ENCODE data around the gene NAPA. TPM values are rescaled to one million over a fixed set of nuclear protein-coding genes. Genes with fewer than 3 reads are reported as not detected.

Gene NAPA
- polyA plus RNA-seq, 4 donors: 76.4 to 119 (median 107) TPM

DNA sequence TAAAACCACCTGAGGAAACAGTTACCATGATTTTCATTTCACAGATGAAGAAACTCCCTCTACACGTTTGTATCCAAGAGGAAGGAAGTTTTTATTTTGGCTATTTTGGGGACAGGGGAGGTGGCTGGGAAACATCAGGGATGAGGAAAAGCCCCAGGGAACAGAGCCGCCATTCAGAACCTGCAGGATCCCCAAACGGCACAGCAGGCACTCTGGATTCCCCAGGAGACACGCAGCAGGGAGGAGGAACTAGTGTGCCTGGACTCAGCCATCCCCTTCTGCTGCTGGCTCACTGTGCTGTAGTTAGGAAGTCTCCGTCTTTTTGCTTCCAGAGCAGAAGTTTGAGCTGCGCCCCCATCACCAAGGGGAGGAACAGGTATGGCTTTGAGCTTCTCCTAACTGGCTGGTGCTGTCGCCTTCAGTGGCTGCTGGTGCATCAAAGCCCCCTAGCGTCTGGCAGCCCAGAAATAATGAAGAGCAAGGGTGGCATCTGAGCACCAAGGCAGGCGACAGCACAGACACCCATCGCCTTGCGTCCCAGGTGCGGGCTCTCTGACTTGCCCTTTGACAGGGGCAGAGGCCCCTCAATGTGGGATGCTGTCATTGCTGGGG lies 4.2 kb downstream of the NAPA start:
- no peak overlapping the region for H3K4me3 ChIP-seq (ENCODE audit: low read depth in 1 of 3, low read length in 3 of 3)
- peak overlapping the region in 1 of 3 donors; percentile 96 for H3K27ac ChIP-seq (ENCODE audit: low read depth in 1 of 3, low read length in 2 of 3)
- H3K4me1 ChIP-seq (ENCODE audit: control insufficient read depth in 3 of 3, insufficient read depth in 2 of 3, low read depth in 1 of 3, low read length in 2 of 3): peaks cover 2 to 57% (median 10%) of the 10 kb centered on the region in 3 donors

DNA sequence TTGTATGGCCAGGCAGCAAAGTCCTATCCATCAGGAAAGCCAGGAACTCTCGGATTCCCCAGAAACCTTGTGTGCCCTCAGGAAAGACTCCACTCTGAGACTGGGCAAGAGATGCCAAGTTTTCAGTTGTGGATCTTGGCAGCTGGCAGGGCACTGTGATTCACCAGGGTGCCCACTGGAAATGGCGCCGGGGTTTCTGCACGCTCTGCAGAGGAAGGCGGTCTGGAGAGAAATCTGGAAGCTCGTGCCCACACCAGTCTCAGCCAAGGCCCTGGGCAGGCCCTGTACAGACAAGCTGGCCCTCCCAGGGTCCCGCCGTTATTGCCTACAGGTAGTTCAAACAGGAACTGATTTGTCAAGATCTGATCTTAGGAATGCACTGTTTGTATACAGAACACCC lies 4.9 kb downstream of the NAPA start:
- H3K27ac ChIP-seq (ENCODE audit: low read depth in 1 of 3, low read length in 2 of 3): no peak overlapping the region
- no peak for FAIRE-seq
- H3K4me3 ChIP-seq (ENCODE audit: low read depth in 1 of 3, low read length in 3 of 3): no peak overlapping the region
- H3K36me3 ChIP-seq (ENCODE audit: control insufficient read depth in 3 of 3, insufficient read depth in 2 of 3, low read depth in 1 of 3, low read length in 3 of 3): peaks cover 0 to 59% (median 2%) of the 10 kb centered on the region in 3 donors
- peaks cover 2 to 57% (median 10%) of the 10 kb centered on the region in 3 donors for H3K4me1 ChIP-seq (ENCODE audit: control insufficient read depth in 3 of 3, insufficient read depth in 2 of 3, low read depth in 1 of 3, low read length in 2 of 3)
- DNase-seq: no peak
- H3K27me3 ChIP-seq (ENCODE audit: control insufficient read depth in 3 of 3, insufficient read depth in 3 of 3, low read length in 3 of 3): no peaks in the 10 kb centered on the region
- H3K9me3 ChIP-seq (ENCODE audit: control insufficient read depth in 2 of 2, insufficient read depth in 1 of 2, low read depth in 1 of 2, low read length in 1 of 2): no peaks in the 10 kb centered on the region
- WGBS, 3 donors: 75 to 86% (median 85%) methylated on average over 8 of the region's 8 CpGs

More for the DNA sequence above, 4.2 kb downstream of the NAPA start:
- DNase-seq (no peak), FAIRE-seq (no peak)
- WGBS, 3 donors: 79 to 82% (median 81%) methylated on average over 12 of the region's 12 CpGs
- no peaks in the 10 kb centered on the region for H3K9me3 ChIP-seq (ENCODE audit: control insufficient read depth in 2 of 2, insufficient read depth in 1 of 2, low read depth in 1 of 2, low read length in 1 of 2)
- H3K36me3 ChIP-seq (ENCODE audit: control insufficient read depth in 3 of 3, insufficient read depth in 2 of 3, low read depth in 1 of 3, low read length in 3 of 3): peaks cover 0 to 53% (median 2%) of the 10 kb centered on the region in 3 donors
- H3K27me3 ChIP-seq (ENCODE audit: control insufficient read depth in 3 of 3, insufficient read depth in 3 of 3, low read length in 3 of 3): no peaks in the 10 kb centered on the region

DNA sequence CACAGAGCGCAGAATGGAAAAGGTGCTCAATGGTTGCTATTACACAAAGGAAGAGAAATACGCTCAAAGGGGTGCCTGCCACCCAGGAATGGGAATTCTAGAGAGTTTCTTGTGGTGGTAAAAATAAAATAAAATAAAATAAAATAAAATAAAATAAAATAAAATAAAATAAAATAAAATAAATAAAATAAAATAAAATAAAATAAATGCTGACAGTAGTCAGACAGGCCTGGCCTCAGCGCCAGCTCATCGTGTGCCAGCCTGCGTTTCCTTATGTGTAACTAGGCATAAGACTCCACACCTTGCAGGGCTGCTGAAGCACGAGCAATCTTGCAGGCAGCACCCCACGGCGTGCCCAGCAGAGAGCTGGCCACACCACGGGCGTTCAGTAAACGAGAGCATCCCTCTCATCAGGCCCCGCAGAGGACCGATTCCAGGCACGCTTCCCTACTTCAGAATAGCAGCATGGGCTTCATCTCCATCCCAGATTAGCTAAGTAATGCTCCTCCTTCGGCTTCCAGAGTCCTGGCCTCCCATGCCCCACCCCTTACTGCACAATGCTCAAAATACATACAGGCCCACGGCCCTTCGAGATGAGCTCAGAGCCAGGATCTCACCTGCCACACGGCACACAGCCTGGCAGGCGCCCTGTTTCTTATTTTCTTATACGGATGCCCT lies 5.6 kb downstream of the NAPA start:
- Histone ChIP-seq H3K4me1 (ENCODE audit: control insufficient read depth in 3 of 3, insufficient read depth in 2 of 3, low read depth in 1 of 3, low read length in 2 of 3) (peaks cover 2 to 57% (median 10%) of the 10 kb centered on the region in 3 donors), H3K27ac (ENCODE audit: low read depth in 1 of 3, low read length in 2 of 3) (no peak overlapping the region)
- no peak for FAIRE-seq

DNA sequence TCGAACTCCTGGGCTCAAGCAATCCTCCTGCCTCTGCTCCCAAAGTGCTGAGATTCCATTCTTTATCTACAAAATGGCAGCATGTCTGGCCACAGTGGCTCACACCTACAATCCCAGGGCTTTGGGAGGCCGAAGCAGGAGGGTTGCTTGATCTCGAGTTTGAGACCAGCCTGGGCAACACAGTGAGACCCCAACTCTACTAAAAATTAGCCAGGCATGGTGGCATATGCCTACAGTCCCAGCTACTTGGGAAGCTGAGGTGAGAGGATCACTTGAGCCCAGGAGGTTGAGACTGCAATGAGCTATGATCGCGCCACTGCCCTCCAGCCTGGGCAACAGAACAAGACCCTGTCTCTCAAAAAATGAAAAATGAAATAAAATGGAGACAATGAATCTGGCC lies 6.1 kb downstream of the NAPA start:
- no peak for DNase-seq
- peaks cover 2 to 63% (median 3%) of the 10 kb centered on the region in 3 donors for H3K36me3 ChIP-seq (ENCODE audit: control insufficient read depth in 3 of 3, insufficient read depth in 2 of 3, low read depth in 1 of 3, low read length in 3 of 3)
- peaks cover 2 to 57% (median 10%) of the 10 kb centered on the region in 3 donors for H3K4me1 ChIP-seq (ENCODE audit: control insufficient read depth in 3 of 3, insufficient read depth in 2 of 3, low read depth in 1 of 3, low read length in 2 of 3)
- H3K4me3 ChIP-seq (ENCODE audit: low read depth in 1 of 3, low read length in 3 of 3): no peak overlapping the region
- WGBS, 3 donors: 90 to 96% (median 93%) methylated on average over 5 of the region's 5 CpGs
- H3K27me3 ChIP-seq (ENCODE audit: control insufficient read depth in 3 of 3, insufficient read depth in 3 of 3, low read length in 3 of 3): no peaks in the 10 kb centered on the region
- no peak overlapping the region for H3K27ac ChIP-seq (ENCODE audit: low read depth in 1 of 3, low read length in 2 of 3)
- no peak for FAIRE-seq
- no peaks in the 10 kb centered on the region for H3K9me3 ChIP-seq (ENCODE audit: control insufficient read depth in 2 of 2, insufficient read depth in 1 of 2, low read depth in 1 of 2, low read length in 1 of 2)

More for the DNA sequence above, 5.6 kb downstream of the NAPA start:
- 86 to 91% (median 89%) methylated on average over 20 of the region's 20 CpGs for WGBS, 3 donors
- no peak for DNase-seq
- Histone ChIP-seq H3K9me3 (ENCODE audit: control insufficient read depth in 2 of 2, insufficient read depth in 1 of 2, low read depth in 1 of 2, low read length in 1 of 2) (no peaks in the 10 kb centered on the region), H3K27me3 (ENCODE audit: control insufficient read depth in 3 of 3, insufficient read depth in 3 of 3, low read length in 3 of 3) (no peaks in the 10 kb centered on the region), H3K4me3 (ENCODE audit: low read depth in 1 of 3, low read length in 3 of 3) (no peak overlapping the region), H3K36me3 (ENCODE audit: control insufficient read depth in 3 of 3, insufficient read depth in 2 of 3, low read depth in 1 of 3, low read length in 3 of 3) (peaks cover 0 to 59% (median 2%) of the 10 kb centered on the region in 3 donors)

DNA sequence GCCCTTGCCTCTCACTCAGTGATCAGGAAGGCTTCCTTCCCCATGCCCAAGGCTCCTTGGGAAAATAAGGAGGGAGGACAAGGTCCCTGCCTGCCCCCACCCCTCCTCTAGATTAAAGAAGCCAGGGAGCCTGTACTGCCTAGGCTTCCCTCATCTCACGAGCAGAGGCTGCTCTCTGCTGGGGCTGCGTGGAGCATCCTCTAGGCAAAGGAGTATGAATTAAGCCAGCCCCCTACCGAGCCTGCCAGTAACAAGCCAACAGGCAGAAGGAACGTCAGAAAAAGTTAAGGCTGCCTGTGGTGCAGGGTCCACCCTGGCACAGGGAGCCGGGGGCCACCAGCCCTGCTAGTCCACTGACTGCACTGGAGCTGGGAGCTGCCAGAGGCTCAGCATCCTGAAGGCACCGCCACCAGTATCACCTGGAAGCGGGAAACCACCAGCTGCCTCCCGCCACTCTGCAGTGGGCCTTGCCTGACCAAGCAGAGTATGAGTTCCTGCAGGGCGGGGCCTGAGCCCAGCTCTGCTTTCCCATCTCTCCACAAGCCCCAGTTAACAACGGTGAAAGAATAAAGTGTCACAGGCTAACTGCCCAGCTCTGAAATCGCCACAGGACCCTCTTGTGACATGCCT lies 6.8 kb downstream of the NAPA start:
- WGBS, 3 donors: 76 to 87% (median 85%) methylated on average over 11 of the region's 11 CpGs
- Histone ChIP-seq H3K9me3 (ENCODE audit: control insufficient read depth in 2 of 2, insufficient read depth in 1 of 2, low read depth in 1 of 2, low read length in 1 of 2) (no peaks in the 10 kb centered on the region), H3K27me3 (ENCODE audit: control insufficient read depth in 3 of 3, insufficient read depth in 3 of 3, low read length in 3 of 3) (no peaks in the 10 kb centered on the region), H3K4me3 (ENCODE audit: low read depth in 1 of 3, low read length in 3 of 3) (no peak overlapping the region), H3K4me1 (ENCODE audit: control insufficient read depth in 3 of 3, insufficient read depth in 2 of 3, low read depth in 1 of 3, low read length in 2 of 3) (peaks cover 2 to 50% (median 5%) of the 10 kb centered on the region in 3 donors), H3K27ac (ENCODE audit: low read depth in 1 of 3, low read length in 2 of 3) (peak overlapping the region in 1 of 3 donors; percentile 85), H3K36me3 (ENCODE audit: control insufficient read depth in 3 of 3, insufficient read depth in 2 of 3, low read depth in 1 of 3, low read length in 3 of 3) (peaks cover 6 to 70% (median 8%) of the 10 kb centered on the region in 3 donors)
- DNase-seq: no peak
- FAIRE-seq: no peak

DNA sequence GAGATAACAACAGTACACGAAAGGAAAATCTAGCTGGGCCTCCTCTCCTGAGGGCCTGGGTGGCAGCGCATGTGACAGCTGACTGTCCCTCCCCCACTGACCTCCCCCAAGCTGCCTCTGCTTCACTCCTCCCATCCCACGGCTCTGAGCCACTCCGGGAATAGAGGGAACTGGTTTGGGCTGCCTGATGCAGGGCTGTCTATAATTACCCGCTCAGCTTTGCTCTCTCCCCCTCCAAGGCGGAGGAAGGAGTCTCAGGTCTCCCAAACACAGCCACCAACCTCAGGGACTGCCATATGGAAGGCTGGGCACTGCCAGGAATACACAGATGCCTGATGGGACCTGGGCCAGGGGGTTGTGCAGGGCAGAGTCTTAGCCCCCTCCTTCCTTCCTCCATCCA lies 7.9 kb downstream of the NAPA start:
- peaks cover 0 to 39% (median 0%) of the 10 kb centered on the region in 3 donors for H3K4me1 ChIP-seq (ENCODE audit: control insufficient read depth in 3 of 3, insufficient read depth in 2 of 3, low read depth in 1 of 3, low read length in 2 of 3)
- FAIRE-seq: no peak

DNA sequence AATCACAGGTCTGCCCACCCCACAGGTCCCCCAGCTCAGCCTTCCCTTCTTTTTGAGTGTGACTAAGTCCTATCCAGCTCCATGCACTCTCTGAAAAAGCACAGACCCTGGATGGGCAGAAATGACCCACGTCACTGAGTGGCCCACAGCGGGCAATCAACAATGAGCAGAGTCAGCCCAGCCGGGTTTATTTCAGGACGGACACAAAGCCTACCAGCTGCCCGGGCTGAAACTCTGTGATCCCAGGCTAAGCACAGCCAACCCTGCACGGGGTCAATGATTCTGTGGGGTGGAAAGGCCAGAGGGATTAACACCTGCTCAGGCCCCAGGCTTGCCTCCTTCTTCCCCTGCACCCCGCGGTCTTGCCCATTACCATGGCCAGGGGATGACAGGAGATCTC lies 8.4 kb downstream of the NAPA start:
- 86 to 89% (median 88%) methylated on average over 8 of the region's 8 CpGs for WGBS, 3 donors
- peaks cover 6 to 74% (median 15%) of the 10 kb centered on the region in 3 donors for H3K36me3 ChIP-seq (ENCODE audit: control insufficient read depth in 3 of 3, insufficient read depth in 2 of 3, low read depth in 1 of 3, low read length in 3 of 3)
- H3K4me3 ChIP-seq (ENCODE audit: low read depth in 1 of 3, low read length in 3 of 3): no peak overlapping the region
- H3K27me3 ChIP-seq (ENCODE audit: control insufficient read depth in 3 of 3, insufficient read depth in 3 of 3, low read length in 3 of 3): no peaks in the 10 kb centered on the region
- DNase-seq (no peak), FAIRE-seq (no peak)
- H3K4me1 ChIP-seq (ENCODE audit: control insufficient read depth in 3 of 3, insufficient read depth in 2 of 3, low read depth in 1 of 3, low read length in 2 of 3): peaks cover 0 to 34% (median 0%) of the 10 kb centered on the region in 3 donors
- H3K9me3 ChIP-seq (ENCODE audit: control insufficient read depth in 2 of 2, insufficient read depth in 1 of 2, low read depth in 1 of 2, low read length in 1 of 2): no peaks in the 10 kb centered on the region
- peak overlapping the region in 1 of 3 donors; percentile 85 for H3K27ac ChIP-seq (ENCODE audit: low read depth in 1 of 3, low read length in 2 of 3)

More for the DNA sequence above, 7.9 kb downstream of the NAPA start:
- 56 to 72% (median 67%) methylated on average over 6 of the region's 6 CpGs for WGBS, 3 donors
- Histone ChIP-seq H3K27ac (ENCODE audit: low read depth in 1 of 3, low read length in 2 of 3) (peak overlapping the region in 1 of 3 donors; percentile 85), H3K9me3 (ENCODE audit: control insufficient read depth in 2 of 2, insufficient read depth in 1 of 2, low read depth in 1 of 2, low read length in 1 of 2) (no peaks in the 10 kb centered on the region), H3K36me3 (ENCODE audit: control insufficient read depth in 3 of 3, insufficient read depth in 2 of 3, low read depth in 1 of 3, low read length in 3 of 3) (peaks cover 6 to 75% (median 12%) of the 10 kb centered on the region in 3 donors), H3K27me3 (ENCODE audit: control insufficient read depth in 3 of 3, insufficient read depth in 3 of 3, low read length in 3 of 3) (no peaks in the 10 kb centered on the region), H3K4me3 (ENCODE audit: low read depth in 1 of 3, low read length in 3 of 3) (no peak overlapping the region)
- DNase-seq: peak in 1 of 2 donors; percentile 83

DNA sequence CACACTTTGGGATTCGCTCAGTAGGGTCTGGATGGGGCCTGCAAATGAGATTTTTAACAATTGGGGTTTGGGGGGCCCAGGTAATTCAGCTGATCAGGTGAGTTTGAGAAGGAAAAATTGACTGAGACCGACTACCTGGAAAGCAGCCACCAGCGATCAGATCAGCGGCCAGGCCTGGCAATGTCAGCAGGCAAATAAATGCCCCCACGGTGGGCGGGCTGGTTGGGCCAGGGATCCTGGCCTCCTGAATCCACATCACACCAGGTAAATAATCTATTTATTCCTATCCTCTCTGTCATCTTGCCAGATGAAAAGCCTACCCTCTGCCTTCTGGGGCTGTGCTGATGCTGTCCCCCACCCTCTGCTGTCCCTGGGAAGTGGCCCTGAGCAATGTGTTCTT lies 9.4 kb downstream of the NAPA start:
- WGBS, 3 donors: 86 to 94% (median 94%) methylated on average over 6 of the region's 6 CpGs
- H3K4me3 ChIP-seq (ENCODE audit: low read depth in 1 of 3, low read length in 3 of 3): no peak overlapping the region
- H3K27ac ChIP-seq (ENCODE audit: low read depth in 1 of 3, low read length in 2 of 3): no peak overlapping the region
- H3K36me3 ChIP-seq (ENCODE audit: control insufficient read depth in 3 of 3, insufficient read depth in 2 of 3, low read depth in 1 of 3, low read length in 3 of 3): peaks cover 6 to 75% (median 15%) of the 10 kb centered on the region in 3 donors
- FAIRE-seq (no peak), DNase-seq (no peak)
- H3K9me3 ChIP-seq (ENCODE audit: control insufficient read depth in 2 of 2, insufficient read depth in 1 of 2, low read depth in 1 of 2, low read length in 1 of 2): no peaks in the 10 kb centered on the region
- H3K4me1 ChIP-seq (ENCODE audit: control insufficient read depth in 3 of 3, insufficient read depth in 2 of 3, low read depth in 1 of 3, low read length in 2 of 3): peaks cover 0 to 26% (median 0%) of the 10 kb centered on the region in 3 donors
- no peaks in the 10 kb centered on the region for H3K27me3 ChIP-seq (ENCODE audit: control insufficient read depth in 3 of 3, insufficient read depth in 3 of 3, low read length in 3 of 3)
